ENCODE data around the gene DRC1.
A peak's percentile ranks its signal among the peaks of the same experiment; 100 is the strongest.

Gene DRC1

DNA sequence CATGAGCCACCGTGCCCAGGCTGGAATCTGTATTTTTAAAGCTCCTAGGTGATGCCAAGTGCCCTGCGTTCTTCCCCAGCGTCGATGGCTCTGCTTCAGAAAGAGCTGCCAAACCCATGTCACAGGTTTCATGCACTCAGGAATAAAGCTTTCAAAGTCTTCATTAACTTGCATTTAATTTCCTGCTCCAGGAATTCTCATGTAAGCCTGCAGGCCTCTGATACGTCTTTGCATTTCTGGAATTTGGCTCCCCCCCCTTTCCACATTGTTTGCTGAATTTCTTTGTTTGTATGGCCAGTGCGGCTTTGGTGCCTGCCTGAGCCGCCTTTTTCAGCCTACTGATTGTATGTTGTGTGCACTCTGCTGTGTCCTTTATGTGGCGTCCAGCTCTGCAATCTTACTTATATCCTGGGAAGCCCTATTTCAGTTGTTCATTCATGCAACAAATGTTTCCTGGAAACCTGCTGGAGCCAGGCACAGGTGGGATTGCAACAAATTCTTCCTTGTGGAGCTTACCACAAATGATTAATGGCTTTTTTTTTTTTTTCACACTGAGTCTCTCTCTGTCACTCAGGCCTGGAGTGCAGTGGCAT is 94.1 kb downstream of the DRC1 start:
- ATAC-seq = no peak
- Mint-ChIP-seq H3K27ac (peak overlapping the region in 1 of 2 donors; percentile 91), H3K4me3 (no peak overlapping the region), H3K4me1 (peaks cover 12% of the 10 kb centered on the region), H3K9me3 (no peaks in the 10 kb centered on the region), H3K27me3 (peaks cover 10% of the 10 kb centered on the region)
- DNase-seq = no peak

DNA sequence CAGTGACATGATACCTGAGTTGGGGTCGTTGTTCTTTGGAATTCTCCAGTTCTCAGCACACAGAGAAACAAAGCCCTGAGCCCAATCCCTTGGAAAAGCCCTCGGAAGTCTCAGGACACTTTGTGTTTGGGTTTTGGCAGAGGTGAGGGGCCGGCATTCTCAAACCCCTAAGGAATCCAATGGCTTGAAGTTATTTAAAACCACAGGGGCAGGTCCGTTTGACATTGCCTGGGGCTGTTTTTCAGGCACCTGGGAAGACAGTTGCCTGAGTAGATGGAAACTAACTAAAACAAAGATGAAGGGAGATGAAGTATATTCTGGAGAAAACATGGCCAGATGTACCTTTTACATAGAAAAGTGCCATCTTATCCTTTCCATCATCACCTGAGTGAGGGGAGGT is 98.7 kb downstream of the DRC1 start:
- ATAC-seq (no peak), DNase-seq (no peak)
- H3K9me3 Mint-ChIP-seq = no peaks in the 10 kb centered on the region
- H3K4me3 Mint-ChIP-seq = no peak overlapping the region
- no peak overlapping the region for H3K27ac Mint-ChIP-seq
- H3K27me3 Mint-ChIP-seq = peaks cover 25% of the 10 kb centered on the region
- H3K4me1 Mint-ChIP-seq = peaks cover 17% of the 10 kb centered on the region

DNA sequence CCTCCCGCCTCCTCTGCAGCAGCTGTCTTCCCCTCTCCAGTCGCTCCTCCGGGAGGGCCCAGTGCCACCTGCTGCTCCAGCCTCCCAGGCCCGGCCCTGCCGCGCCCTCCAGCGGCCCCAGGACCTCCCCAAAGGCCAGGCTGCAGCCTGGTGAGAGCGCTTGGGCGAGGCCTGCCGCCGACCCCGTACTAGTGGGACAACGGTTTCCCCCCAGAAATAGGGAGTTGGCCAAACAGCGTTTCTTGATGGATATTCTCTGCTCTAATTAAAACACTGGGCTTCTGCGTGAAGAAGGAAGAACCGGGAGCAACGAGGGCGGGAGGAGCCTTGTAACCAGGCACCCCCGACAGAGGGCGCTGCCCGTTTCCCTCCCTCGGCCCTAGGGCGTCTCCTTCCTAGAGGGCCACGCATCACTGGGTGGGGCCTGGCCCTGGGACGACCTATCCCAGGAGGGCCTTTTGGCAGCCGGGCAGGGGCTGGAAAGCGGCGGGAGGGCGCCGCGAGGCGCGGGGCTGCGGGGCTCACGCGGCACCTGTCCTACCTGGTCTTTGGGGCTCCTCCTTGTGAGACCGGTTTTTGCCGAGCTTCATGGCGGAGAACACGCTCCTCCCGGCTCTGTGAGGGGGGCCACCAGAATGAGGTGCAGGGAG is 101.6 kb downstream of the DRC1 start:
- H3K27me3 Mint-ChIP-seq = peaks cover 15% of the 10 kb centered on the region
- ATAC-seq (peak; percentile 98), DNase-seq (peak; percentile 85 to 86)
- H3K4me3 Mint-ChIP-seq = peak overlapping the region; percentile 90 to 91
- peaks cover 17% of the 10 kb centered on the region for H3K4me1 Mint-ChIP-seq
- no peaks in the 10 kb centered on the region for H3K9me3 Mint-ChIP-seq
- peak overlapping the region; percentile 93 to 94 for H3K27ac Mint-ChIP-seq

DNA sequence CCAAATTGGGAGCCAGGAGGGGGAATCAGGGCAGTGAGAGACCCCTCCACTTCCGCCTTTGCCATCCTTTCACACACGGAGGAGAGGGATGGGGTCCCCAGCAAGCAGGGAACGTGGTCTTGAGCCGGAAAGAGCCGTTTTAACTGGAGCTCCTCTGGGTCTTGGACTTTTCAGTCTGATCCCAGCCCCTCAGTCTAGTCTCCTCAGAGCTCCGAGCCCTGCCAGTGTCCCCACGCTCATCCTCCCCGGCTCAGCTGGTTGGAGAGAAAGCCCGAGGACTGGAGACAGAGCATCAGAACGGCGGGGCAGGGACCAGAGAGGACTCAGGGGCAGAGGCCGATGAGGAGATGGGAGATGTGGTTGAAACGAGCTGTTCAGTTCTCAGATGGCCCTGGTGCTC is 102.3 kb downstream of the DRC1 start:
- ATAC-seq = no peak
- Mint-ChIP-seq H3K27me3 (peaks cover 15% of the 10 kb centered on the region), H3K9me3 (no peaks in the 10 kb centered on the region), H3K4me3 (peak overlapping the region; percentile 90 to 91), H3K27ac (peak overlapping the region; percentile 93 to 94), H3K4me1 (peaks cover 17% of the 10 kb centered on the region)
- no peak for DNase-seq

DNA sequence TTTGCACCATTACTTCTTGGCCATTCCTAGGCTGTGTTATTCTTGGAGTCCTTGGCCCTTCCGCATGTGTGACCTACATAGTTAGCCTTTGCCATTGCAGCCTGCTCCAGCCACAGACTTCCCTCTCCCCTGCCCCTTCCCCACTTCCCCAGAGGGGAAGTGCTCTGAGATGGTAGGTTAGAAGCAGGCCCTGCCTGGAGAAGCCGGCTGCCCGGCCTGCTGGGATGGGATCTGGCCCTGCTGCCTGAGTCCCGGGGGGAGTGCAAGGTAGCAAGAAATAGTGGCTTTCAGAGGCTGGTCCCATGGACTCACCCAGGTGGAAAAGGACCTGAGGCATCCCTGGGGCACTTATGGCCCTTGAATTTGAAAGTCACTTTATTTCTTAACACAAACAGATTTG is 104.6 kb downstream of the DRC1 start:
- ATAC-seq (no peak), DNase-seq (no peak)
- H3K4me3 Mint-ChIP-seq = no peak overlapping the region
- no peak overlapping the region for H3K27ac Mint-ChIP-seq
- H3K27me3 Mint-ChIP-seq = peaks cover 15% of the 10 kb centered on the region
- no peaks in the 10 kb centered on the region for H3K9me3 Mint-ChIP-seq
- peaks cover 17% of the 10 kb centered on the region for H3K4me1 Mint-ChIP-seq
